Esophagus squamous epithelium (tissue), 5 donors: ENCODE results near the gene PMEPA1. TPM values are rescaled to one million over a fixed set of nuclear protein-coding genes. Genes with fewer than 3 reads are reported as not detected.
"Not testable (repeated sequence)": the region's sequence is repeated elsewhere in the genome, so short reads cannot be mapped to it uniquely, and the experiment has no call there.

ENCODE experiments used
- DNase-seq: peaks from one replicate; lab custom pipeline; 2025; lab: John Stamatoyannopoulos, UW
- H3K27ac ChIP-seq, 4 donors: fragments of 200-600 bp; sonication (generic); one replicate each; pipeline ENCODE4 v1.5.1; 2016 to 2019; ENCODE audit warnings: mild to moderate bottlenecking in 1 of 4
- H3K27me3 ChIP-seq, 4 donors: fragments of 200-600 bp; sonication (generic); 1 replicate in 3 of 4; 2 replicates in 1 of 4; pipeline versions ENCODE4 v1.5.1 to v1.6.0; 2017 to 2021; ENCODE audit warnings: antibody characterized with exemption in 1 of 4
- H3K36me3 ChIP-seq, 3 donors: fragments of 200-600 bp; sonication (generic); one replicate each; pipeline ENCODE4 v1.5.1; 2016 to 2019
- H3K4me1 ChIP-seq, 3 donors: fragments of 200-600 bp; sonication (generic); one replicate each; pipeline ENCODE4 v1.5.1; 2017 to 2019
- H3K4me3 ChIP-seq, 4 donors: fragments of 200-600 bp; sonication (generic); 1 replicate in 3 of 4; 2 replicates in 1 of 4; pipeline ENCODE4 v1.5.1; 2016 to 2019; ENCODE audit warnings: mild to moderate bottlenecking in 2 of 4, moderate library complexity in 1 of 4
- H3K9me3 ChIP-seq, 3 donors: fragments of 200-600 bp; sonication (generic); one replicate each; pipeline ENCODE4 v1.5.1; 2016 to 2019
- POLR2A ChIP-seq, 4 donors: fragments of 450-650 bp; IDR thresholded peaks; one replicate each; pipeline ENCODE4 v1.6.1; 2017; ENCODE audit warnings: antibody characterized with exemption in 4 of 4, mild to moderate bottlenecking in 4 of 4, moderate library complexity in 3 of 4
- WGBS, 2 donors: methylation state at CpG; one replicate each; pipeline ENCODE4 v1.1.5; 2018; 5-methylcytosine and 5-hydroxymethylcytosine counted together
- intact Hi-C: fragments of 100-400 bp; cut with DNase I; formaldehyde crosslinking; loops from one replicate; pipeline ENCODE4 v1.15.0; 2022
- total RNA-seq, 4 donors: library from RNA; depleted of rRNA; stranded (reverse); fragments of >200 nt; gene quantifications; one replicate each; pipeline ENCODE4 v1.1.0, GENCODE V29; 2016
- TF ChIP-seq, protein P1 (sequence below), 6 experiments: fragments of 450-650 bp in 4 of 6; fragments of 200-600 bp in 2 of 6; sonication (generic) in 2 of 6; IDR thresholded peaks; one replicate each; pipeline ENCODE4 v1.5.1; 2016 to 2019; ENCODE audit warnings: antibody characterized with exemption in 6 of 6, mild to moderate bottlenecking in 4 of 6, moderate library complexity in 4 of 6
- donor health status: DM: yes; HTN: yes; CAD: no.

The PMEPA1 gene
- total RNA-seq, 4 donors from 2014 or later: 0.95 to 4.6 (median 2.6) TPM

DNA sequence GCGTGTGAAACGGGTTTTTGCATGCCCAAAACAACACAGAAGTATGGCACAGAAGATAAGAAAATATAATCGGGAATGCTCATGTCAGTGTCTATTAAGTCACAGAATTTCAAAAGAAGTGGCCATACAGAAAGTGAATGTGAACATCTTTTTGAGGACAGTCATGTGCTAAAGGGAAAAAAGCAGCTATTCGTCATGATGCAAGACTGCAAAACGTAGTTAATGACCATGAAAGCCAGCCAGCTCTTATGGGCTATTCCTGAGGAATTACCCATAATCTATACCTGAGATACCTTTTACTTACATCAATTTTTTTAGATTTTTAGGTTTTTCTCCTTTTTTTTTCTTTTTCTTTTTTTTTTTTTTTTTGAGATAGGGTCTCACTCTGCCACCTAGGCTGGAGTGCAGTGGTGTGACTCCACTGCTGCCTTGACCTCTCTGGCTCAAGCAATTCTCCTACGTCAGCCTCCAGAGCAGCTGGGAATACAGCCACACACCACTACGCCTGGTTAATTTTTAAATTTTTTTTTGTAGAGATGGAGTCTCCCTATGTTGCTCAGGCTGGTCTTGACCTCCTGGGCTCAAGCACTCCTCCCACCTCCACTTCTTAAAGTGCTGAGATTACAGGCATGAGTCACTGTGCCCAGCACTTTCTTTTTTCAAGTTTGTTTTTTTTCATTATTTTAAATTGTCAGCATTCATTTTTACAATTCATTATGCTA, 71.5 kb downstream of the PMEPA1 start:
- peaks cover 0 to 18% (median 0%) of the 10 kb centered on the region in 4 donors for H3K27me3 ChIP-seq
- 73% methylated on average over 7 of the region's 7 CpGs for WGBS, 2 donors
- intact Hi-C loops: no loop called here
- H3K4me1 ChIP-seq: no peaks in the 10 kb centered on the region
- DNase-seq: no peak
- TF ChIP-seq POLR2A (IDR thresholded peaks at IDR 0.05): no peak
- TF ChIP-seq, protein P1, sequence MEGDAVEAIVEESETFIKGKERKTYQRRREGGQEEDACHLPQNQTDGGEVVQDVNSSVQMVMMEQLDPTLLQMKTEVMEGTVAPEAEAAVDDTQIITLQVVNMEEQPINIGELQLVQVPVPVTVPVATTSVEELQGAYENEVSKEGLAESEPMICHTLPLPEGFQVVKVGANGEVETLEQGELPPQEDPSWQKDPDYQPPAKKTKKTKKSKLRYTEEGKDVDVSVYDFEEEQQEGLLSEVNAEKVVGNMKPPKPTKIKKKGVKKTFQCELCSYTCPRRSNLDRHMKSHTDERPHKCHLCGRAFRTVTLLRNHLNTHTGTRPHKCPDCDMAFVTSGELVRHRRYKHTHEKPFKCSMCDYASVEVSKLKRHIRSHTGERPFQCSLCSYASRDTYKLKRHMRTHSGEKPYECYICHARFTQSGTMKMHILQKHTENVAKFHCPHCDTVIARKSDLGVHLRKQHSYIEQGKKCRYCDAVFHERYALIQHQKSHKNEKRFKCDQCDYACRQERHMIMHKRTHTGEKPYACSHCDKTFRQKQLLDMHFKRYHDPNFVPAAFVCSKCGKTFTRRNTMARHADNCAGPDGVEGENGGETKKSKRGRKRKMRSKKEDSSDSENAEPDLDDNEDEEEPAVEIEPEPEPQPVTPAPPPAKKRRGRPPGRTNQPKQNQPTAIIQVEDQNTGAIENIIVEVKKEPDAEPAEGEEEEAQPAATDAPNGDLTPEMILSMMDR (IDR thresholded peaks at IDR 0.05): no peak
- H3K36me3 ChIP-seq: no peaks in the 10 kb centered on the region
- H3K9me3 ChIP-seq: no peaks in the 10 kb centered on the region
- H3K27ac ChIP-seq: no peak overlapping the region
- no peak overlapping the region for H3K4me3 ChIP-seq

GRCh38 chr20:57633945-57634491, 75.8 kb downstream of the PMEPA1 start:
- Histone ChIP-seq H3K4me3 (no peak overlapping the region), H3K9me3 (no peaks in the 10 kb centered on the region), H3K36me3 (no peaks in the 10 kb centered on the region), H3K27me3 (peaks cover 0 to 25% (median 0%) of the 10 kb centered on the region in 4 donors), H3K4me1 (peaks cover 0 to under 1% (median 0%) of the 10 kb centered on the region in 3 donors), H3K27ac (no peak overlapping the region)
- intact Hi-C loops: no loop called here
- WGBS, 2 donors: 76 to 95% methylated on average over 2 of the region's 2 CpGs
- TF ChIP-seq POLR2A (IDR thresholded peaks at IDR 0.05): no peak
- TF ChIP-seq, protein P1 (IDR thresholded peaks at IDR 0.05): no peak
- DNase-seq: no peak

- 73 to 83% methylated on average over 2 of the region's 2 CpGs for WGBS, 2 donors
- H3K27ac ChIP-seq: no peak overlapping the region
- peaks cover 0 to 25% (median 0%) of the 10 kb centered on the region in 4 donors for H3K27me3 ChIP-seq
- no peak overlapping the region for H3K4me3 ChIP-seq
- TF ChIP-seq POLR2A (IDR thresholded peaks at IDR 0.05): no peak
- TF ChIP-seq, protein P1 (IDR thresholded peaks at IDR 0.05): no peak
- intact Hi-C loops: no loop called here
- peaks cover 0 to 17% (median 9%) of the 10 kb centered on the region in 3 donors for H3K4me1 ChIP-seq
- DNase-seq: no peak
- no peaks in the 10 kb centered on the region for H3K9me3 ChIP-seq
- H3K36me3 ChIP-seq: no peaks in the 10 kb centered on the region
Observed at GRCh38 chr20:57632286-57632685, 77.5 kb downstream of the PMEPA1 start.

GRCh38 chr20:57630061-57630460, 79.8 kb downstream of the PMEPA1 start:
- peaks cover 0 to 1% (median 0%) of the 10 kb centered on the region in 3 donors for H3K9me3 ChIP-seq
- TF ChIP-seq POLR2A (IDR thresholded peaks at IDR 0.05): no peak
- TF ChIP-seq, protein P1 (IDR thresholded peaks at IDR 0.05): no peak
- WGBS, 2 donors: 44 to 66% methylated on average over 4 of the region's 4 CpGs
- peaks cover 0 to 25% (median 0%) of the 10 kb centered on the region in 4 donors for H3K27me3 ChIP-seq
- no peaks in the 10 kb centered on the region for H3K36me3 ChIP-seq
- intact Hi-C loops: no loop called here
- peak overlapping the region in 1 of 4 donors; percentile 79 for H3K27ac ChIP-seq
- no peak for DNase-seq
- peaks cover 0 to 19% (median 9%) of the 10 kb centered on the region in 3 donors for H3K4me1 ChIP-seq
- peak overlapping the region in 3 of 4 donors; percentile 14 to 19 (median 17) for H3K4me3 ChIP-seq

DNA sequence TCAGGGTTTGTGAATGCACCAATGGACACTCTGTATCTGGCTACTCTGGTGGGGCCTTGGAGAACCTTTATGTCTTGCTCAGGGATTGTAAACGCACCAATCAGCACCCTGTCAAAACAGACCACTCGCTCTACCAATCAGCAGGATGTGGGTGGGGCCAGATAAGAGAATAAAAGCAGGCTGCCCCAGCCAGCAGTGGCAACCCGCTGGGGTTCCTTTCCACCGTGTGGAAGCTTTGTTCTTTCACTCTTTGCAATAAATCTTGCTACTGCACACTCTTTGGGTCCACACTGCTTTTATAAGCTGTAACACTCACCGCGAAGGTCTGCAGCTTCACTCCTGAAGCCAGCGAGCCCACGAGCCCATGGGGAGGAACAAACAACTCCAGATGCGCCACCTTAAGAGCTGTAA, 80.3 kb downstream of the PMEPA1 start:
- intact Hi-C loops, H3K9me3 ChIP-seq, DNase-seq, H3K36me3 ChIP-seq: not testable (repeated sequence)
- H3K27ac ChIP-seq: peak overlapping the region in 2 of 4 donors; percentile 79 to 82
- peaks cover 0 to 21% (median 0%) of the 10 kb centered on the region in 4 donors for H3K27me3 ChIP-seq
- WGBS, 2 donors: 67 to 87% methylated on average over 4 to 7 of the region's 9 CpGs
- peaks cover 0 to 19% (median 9%) of the 10 kb centered on the region in 3 donors for H3K4me1 ChIP-seq
- H3K4me3 ChIP-seq: peak overlapping the region in 3 of 4 donors; percentile 14 to 19 (median 17)

DNA sequence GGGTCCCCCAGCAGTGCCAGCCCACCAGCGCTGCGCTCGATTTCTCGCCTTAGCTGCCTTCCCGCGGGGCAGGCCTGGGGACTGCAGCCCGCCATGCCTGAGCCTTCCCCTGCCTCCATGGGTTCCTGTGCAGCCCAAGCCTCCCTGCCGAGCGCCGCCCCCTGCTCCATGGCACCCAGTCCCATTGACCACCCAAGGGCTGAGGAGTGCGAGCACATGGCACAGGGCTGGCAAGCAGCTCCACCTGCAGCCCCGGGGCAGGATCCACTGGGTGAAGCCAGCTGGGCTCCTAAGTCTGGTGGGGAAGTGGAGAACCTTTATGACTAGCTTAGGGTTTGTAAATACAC, 80.9 kb downstream of the PMEPA1 start:
- DNase-seq, H3K9me3 ChIP-seq, H3K4me3 ChIP-seq, H3K36me3 ChIP-seq, intact Hi-C loops: not testable (repeated sequence)
- peaks cover 0 to 19% (median 9%) of the 10 kb centered on the region in 3 donors for H3K4me1 ChIP-seq
- peaks cover 0 to 15% (median 0%) of the 10 kb centered on the region in 4 donors for H3K27me3 ChIP-seq
- WGBS, 2 donors: 100% methylated on average over 1 of the region's 12 CpGs; no CpG with 5 or more reads in 1 of the 2 donors
- peak overlapping the region; percentile 14 to 82 (median 61) for H3K27ac ChIP-seq
